Endothelial cell of umbilical vein (primary cell): ENCODE data around the gene RAN. TPM values are rescaled to one million over a fixed set of nuclear protein-coding genes. Genes with fewer than 3 reads are reported as not detected.

ENCODE experiments used
- BruUV-seq: library from RNA; stranded (reverse); fragments of 400-500 nt; replicated peaks from 2 replicates; lab custom pipeline; 2021; lab: Mats Ljungman, UMichigan
- CTCF ChIA-PET: fragments of 300-600, 350-600 bp; sonication (Branson Sonifier 250); formaldehyde crosslinking; loops from one replicate; lab custom pipeline; 2021; ENCODE audit warnings: antibody characterized with exemption, inconsistent platforms; lab: Charles Lee
- POLR2A ChIA-PET: fragments of 300-600, 350-600 bp; sonication (Branson Sonifier 250); formaldehyde crosslinking; loops from one replicate; lab custom pipeline; 2021; ENCODE audit warnings: antibody characterized with exemption, inconsistent platforms; lab: Charles Lee
- DNase-seq: peaks from one replicate; pipeline ENCODE4 v3.0.0-alpha.2; 2011; ENCODE audit warnings: low read depth, low spot score
- FAIRE-seq: peaks from 2 replicates; lab custom pipeline; 2011; peaks lifted over from hg19 to GRCh38; lab: Jason Lieb, UNC
- H2AFZ ChIP-seq: 2 replicates; pipeline ENCODE4 v1.6.0; 2012; ENCODE audit warnings: low read depth, low read length, control low read depth, inconsistent platforms
- H3K27ac ChIP-seq: 2 replicates; pipeline ENCODE4 v1.5.1; 2011; ENCODE audit warnings: low read depth, mild to moderate bottlenecking, control low read depth, low read length, moderate library complexity; ENCODE audit not compliant: insufficient read depth
- H3K27me3 ChIP-seq, 2 experiments: 2 replicates each; pipeline versions ENCODE4 v1.6.0 to v1.6.1; 2011; ENCODE audit warnings: low read length in 2 of 2, mixed read lengths in 1 of 2; ENCODE audit not compliant: control insufficient read depth in 2 of 2, insufficient read depth in 2 of 2
- H3K36me3 ChIP-seq, 2 experiments: 2 replicates in 1 of 2; 3 replicates in 1 of 2; pipeline ENCODE4 v1.5.1; 2011; ENCODE audit warnings: low read length in 2 of 2, mild to moderate bottlenecking in 1 of 2, moderate library complexity in 1 of 2; ENCODE audit not compliant: control insufficient read depth in 2 of 2, insufficient read depth in 2 of 2; ENCODE audit errors: extremely low read depth in 1 of 2
- H3K4me1 ChIP-seq: 3 replicates; pipeline ENCODE4 v1.5.1; 2011; ENCODE audit warnings: mild to moderate bottlenecking, low read length; ENCODE audit not compliant: control insufficient read depth, insufficient read depth; ENCODE audit errors: extremely low read depth
- H3K4me2 ChIP-seq: 2 replicates; pipeline ENCODE4 v1.6.1; 2011; ENCODE audit warnings: low read length, control low read depth, mixed read lengths; ENCODE audit not compliant: insufficient read depth
- H3K4me3 ChIP-seq, 3 experiments: fragments of 200-600 bp in 1 of 3; sonication (generic), shearing (Covaris generic) in 1 of 3; replicated peaks in 1 of 3; 2 replicates each; pipeline ENCODE4 v1.5.1; 2011 to 2016; ENCODE audit warnings: control low read depth in 3 of 3, low read length in 3 of 3, mild to moderate bottlenecking in 2 of 3, inconsistent platforms in 1 of 3, low read depth in 1 of 3, moderate library complexity in 1 of 3; ENCODE audit not compliant: insufficient read depth in 1 of 3
- H3K79me2 ChIP-seq: 2 replicates; pipeline ENCODE4 v1.6.0; 2012; ENCODE audit warnings: low read length, inconsistent platforms; ENCODE audit not compliant: control insufficient read depth, insufficient read depth
- H3K9ac ChIP-seq: replicated peaks from 2 replicates; pipeline ENCODE3; 2011; ENCODE audit warnings: low read length, control low read depth; ENCODE audit not compliant: insufficient read depth; ENCODE audit errors: extremely low read depth
- H3K9me1 ChIP-seq: replicated peaks from 3 replicates; pipeline ENCODE4 v1.6.0; 2011; ENCODE audit warnings: mild to moderate bottlenecking, low read length; ENCODE audit not compliant: control insufficient read depth, insufficient read depth; ENCODE audit errors: extremely low read depth
- H3K9me3 ChIP-seq: replicated peaks from 2 replicates; pipeline ENCODE4 v1.5.1; 2012; ENCODE audit warnings: low read length, inconsistent platforms; ENCODE audit not compliant: control insufficient read depth, insufficient read depth
- H4K20me1 ChIP-seq: replicated peaks from 2 replicates; pipeline ENCODE3; 2011; ENCODE audit warnings: mild to moderate bottlenecking, low read length; ENCODE audit not compliant: control insufficient read depth, insufficient read depth; ENCODE audit errors: extremely low read depth
- CTCF ChIP-seq, 2 donors: IDR thresholded peaks; 1 replicate in 1 of 2; 2 replicates in 1 of 2; pipeline ENCODE4 v1.5.1; 2011; ENCODE audit warnings: low read length in 2 of 2, mild to moderate bottlenecking in 2 of 2, moderate library complexity in 2 of 2, control low read depth in 1 of 2, inconsistent platforms in 1 of 2, low read depth in 1 of 2; ENCODE audit not compliant: insufficient read depth in 1 of 2; ENCODE audit errors: extremely low read depth in 1 of 2
- EZH2 ChIP-seq: IDR thresholded peaks from 2 replicates; pipeline ENCODE4 v1.6.1; 2012; ENCODE audit warnings: borderline replicate concordance, low read depth, mild to moderate bottlenecking, moderate library complexity, low read length, inconsistent platforms; ENCODE audit not compliant: severe bottlenecking
- FOS ChIP-seq: IDR thresholded peaks from 2 replicates; pipeline ENCODE4 v1.6.1; 2011; ENCODE audit warnings: mild to moderate bottlenecking, low read length, moderate library complexity, borderline replicate concordance; ENCODE audit not compliant: insufficient read depth
- GATA2 ChIP-seq: IDR thresholded peaks from 2 replicates; pipeline ENCODE4 v1.7.0; 2011; ENCODE audit warnings: low read depth, mild to moderate bottlenecking, moderate library complexity, mixed read lengths, low read length; ENCODE audit not compliant: insufficient read length, insufficient read depth
- JUN ChIP-seq: IDR thresholded peaks from 2 replicates; pipeline ENCODE4 v1.6.1; 2011; ENCODE audit warnings: borderline replicate concordance, low read depth; ENCODE audit not compliant: insufficient read length, insufficient read depth
- MAX ChIP-seq: IDR thresholded peaks from 2 replicates; pipeline ENCODE4 v1.6.1; 2011; ENCODE audit not compliant: insufficient read depth, insufficient read length
- MYC ChIP-seq: IDR thresholded peaks from one replicate; pipeline ENCODE4 v1.6.1; 2011; ENCODE audit warnings: mild to moderate bottlenecking, low read depth, low read length
- POLR2A ChIP-seq: IDR thresholded peaks from 2 replicates; pipeline ENCODE4 v1.6.1; 2012; ENCODE audit warnings: low read depth, mild to moderate bottlenecking, control low read depth, low read length
- POLR2AphosphoS5 ChIP-seq: IDR thresholded peaks from 2 replicates; pipeline ENCODE4 v1.6.1; 2012; ENCODE audit warnings: low read depth, mild to moderate bottlenecking, control low read depth, low read length, moderate library complexity; ENCODE audit not compliant: insufficient read depth
- dilution Hi-C: fragments of 300-500 bp; cut with MboI; formaldehyde crosslinking; loops from one replicate; pipeline ENCODE4 v1.15.0; 2019; ENCODE audit warnings: low sequenced_read_pairs; ENCODE audit not compliant: extremely low pct_ligation_motif_present
- intact Hi-C: fragments of 100-400 bp; cut with micrococcal nuclease; formaldehyde crosslinking; loops from one replicate; pipeline ENCODE4 v1.10.0; 2022
- polyA plus RNA-seq, 4 experiments: library from polyadenylated mRNA; depleted of rRNA in 3 of 4; stranded (reverse) in 3 of 4; unstranded in 1 of 4; fragments of >200 nt; gene quantifications; 2 replicates each; pipeline versions ENCODE4 v1.2.1 to v1.2.3, GENCODE V29; 2011 to 2012; ENCODE audit warnings: missing spikeins in 1 of 4
- total RNA-seq: library from RNA; stranded (reverse); gene quantifications from 2 replicates; pipeline ENCODE4 v1.2.3, GENCODE V29; 2021

RAN gene
- total and polyA plus RNA-seq, 2 donors (not counting 3 experiments of a cell fraction or from before 2014, with no cell fraction given), result 1,075 to 1,205 TPM

GRCh38 chr12:130839770-130840404 lies 32.0 kb upstream of the RAN start:
- DNase-seq, result no peak
- Histone ChIP-seq H3K27me3 (no peaks in the 10 kb centered on the region), H3K4me2 (peak overlapping the region; percentile 89), H3K27ac (no peak overlapping the region), H3K9me1 (no peaks in the 10 kb centered on the region), H3K4me3 (no peak overlapping the region), H3K79me2 (peaks cover 32% of the 10 kb centered on the region), H3K4me1 (peaks cover 5% of the 10 kb centered on the region), H3K9ac (no peak overlapping the region), H3K36me3 (no peaks in the 10 kb centered on the region), H2AFZ (peak overlapping the region; percentile 21), H3K9me3 (no peaks in the 10 kb centered on the region), H4K20me1 (no peaks in the 10 kb centered on the region)
- dilution Hi-C loops (no loop called here), intact Hi-C loops (loop anchor here (1.0 to 5.0 kb wide), 3 partner anchors 31 to 992 kb away; no protein-coding TSS in a partner anchor)
- TF ChIP-seq EZH2, result no peak
- no peak for TF ChIP-seq MAX
- TF ChIP-seq CTCF (IDR thresholded peaks at IDR 0.05; ENCODE audit: extremely low read depth in 1 of 2, insufficient read depth in 1 of 2, low read depth in 1 of 2, low read length in 2 of 2), result no peak
- TF ChIP-seq FOS, result no peak
- no peak for TF ChIP-seq GATA2
- TF ChIP-seq MYC, result no peak
- TF ChIP-seq POLR2A, result no peak
- TF ChIP-seq POLR2AphosphoS5, result no peak
- no peak for TF ChIP-seq JUN
- BruUV-seq, result no TSS peak
- FAIRE-seq, result no peak
- CTCF ChIA-PET, result interaction anchor here (0.7 kb wide), 1 partner anchor 13 kb away, joined by 3 read pairs; no protein-coding TSS in a partner anchor
- POLR2A ChIA-PET, result no interaction called here
